Sigmoid colon (tissue), 7 donors: ENCODE measurements around the gene CYP27A1. TPM values are rescaled to one million over a fixed set of nuclear protein-coding genes. Genes with fewer than 3 reads are reported as not detected.

ENCODE experiments used
- DNase-seq: peaks from one replicate; pipeline ENCODE4 v3.0.0-alpha.2; 2019
- H3K27ac ChIP-seq, 4 donors: fragments of 200-600 bp; sonication (generic); one replicate each; pipeline ENCODE4 v1.5.1; 2016 to 2019; ENCODE audit warnings: mild to moderate bottlenecking in 1 of 4
- H3K27me3 ChIP-seq, 3 donors: fragments of 200-600 bp; sonication (generic); one replicate each; pipeline ENCODE4 v1.5.1; 2019; ENCODE audit warnings: mild to moderate bottlenecking in 1 of 3
- H3K36me3 ChIP-seq, 4 donors: fragments of 200-600 bp; sonication (generic); one replicate each; pipeline ENCODE4 v1.5.1; 2016 to 2019
- H3K4me1 ChIP-seq, 4 donors: fragments of 200-600 bp; sonication (generic); one replicate each; pipeline ENCODE4 v1.5.1; 2017 to 2019
- H3K4me3 ChIP-seq, 4 donors: fragments of 200-600 bp; sonication (generic); one replicate each; pipeline ENCODE4 v1.5.1; 2017 to 2019; ENCODE audit warnings: mild to moderate bottlenecking in 2 of 4, moderate library complexity in 1 of 4
- H3K9me3 ChIP-seq, 4 donors: fragments of 200-600 bp in 3 of 4; sonication (generic) in 3 of 4; one replicate each; pipeline versions ENCODE4 v1.5.1 to v1.6.1; 2013 to 2019
- CTCF ChIP-seq, 4 experiments: fragments of 450-650 bp in 3 of 4; fragments of 200-600 bp in 1 of 4; IDR thresholded peaks; one replicate each; pipeline ENCODE4 v1.5.1; 2016 to 2019; ENCODE audit warnings: antibody characterized with exemption in 4 of 4, mild to moderate bottlenecking in 3 of 4, moderate library complexity in 2 of 4
- EP300 ChIP-seq, 4 donors: sonication (generic); formaldehyde crosslinking; IDR thresholded peaks; one replicate each; pipeline ENCODE4 v1.6.1; 2017; ENCODE audit warnings: antibody characterized with exemption in 4 of 4
- POLR2A ChIP-seq, 2 donors: fragments of 450-650 bp; IDR thresholded peaks; one replicate each; pipeline ENCODE4 v1.6.1; 2016; ENCODE audit warnings: antibody characterized with exemption in 2 of 2, mild to moderate bottlenecking in 2 of 2, moderate library complexity in 2 of 2
- POLR2AphosphoS5 ChIP-seq, 4 donors: sonication (generic); formaldehyde crosslinking; IDR thresholded peaks; one replicate each; pipeline ENCODE4 v1.6.1; 2017; ENCODE audit warnings: antibody characterized with exemption in 4 of 4
- WGBS, 2 donors: extraction: QIAGEN DNeasy Blood & Tissue Kit; methylation state at CpG; one replicate each; pipeline ENCODE4 v1.1.7; 2013; 5-methylcytosine and 5-hydroxymethylcytosine counted together
- intact Hi-C: fragments of 100-400 bp; cut with DNase I; formaldehyde crosslinking; loops from one replicate; pipeline ENCODE4 v1.15.1; 2023
- polyA plus RNA-seq, 3 donors: library from polyadenylated mRNA; stranded (reverse); fragments of 200-250 nt; gene quantifications; one replicate each; pipeline ENCODE4 v1.2.3, GENCODE V29; 2013
- total RNA-seq, 4 donors: library from RNA; depleted of rRNA; stranded (reverse); fragments of >200 nt; gene quantifications; one replicate each; pipeline ENCODE4 v1.1.0, GENCODE V29; 2016
- donor health status: healthy with polysubstance abuse.
- donor health status: Bipolar disorder and iron deficiency.
- donor health status: healthy.

Gene CYP27A1
- total and polyA plus RNA-seq, 7 donors: 13.5 to 30.1 (median 21.9) TPM

- intact Hi-C loops: no loop called here
- no peaks in the 10 kb centered on the region for H3K9me3 ChIP-seq
Observed at GRCh38 chr2:218854860-218855259, 72.9 kb downstream of the CYP27A1 start.

GRCh38 chr2:218855305-218856166 lies 73.6 kb downstream of the CYP27A1 start:
- no peak overlapping the region for H3K27ac ChIP-seq
- no peak overlapping the region for H3K4me3 ChIP-seq
- H3K27me3 ChIP-seq: peaks cover 32 to 98% (median 78%) of the 10 kb centered on the region in 3 donors
- peaks cover 0 to 26% (median 21%) of the 10 kb centered on the region in 4 donors for H3K4me1 ChIP-seq
- intact Hi-C loops: no loop called here
- DNase-seq: peak; percentile 39
- no peaks in the 10 kb centered on the region for H3K9me3 ChIP-seq
- no peaks in the 10 kb centered on the region for H3K36me3 ChIP-seq
- 37 to 49% methylated on average over 14 of the region's 14 CpGs for WGBS, 2 donors
- no peak for TF ChIP-seq EP300 (IDR thresholded peaks at IDR 0.05)
- no peak for TF ChIP-seq POLR2AphosphoS5 (IDR thresholded peaks at IDR 0.05)
- TF ChIP-seq CTCF (IDR thresholded peaks at IDR 0.05): no peak
- no peak for TF ChIP-seq POLR2A (IDR thresholded peaks at IDR 0.05)

More at GRCh38 chr2:218854860-218855259, 72.9 kb downstream of the CYP27A1 start:
- 35 to 55% methylated on average over 5 of the region's 5 CpGs for WGBS, 2 donors
- Histone ChIP-seq H3K4me1 (peaks cover 0 to 19% (median 14%) of the 10 kb centered on the region in 4 donors), H3K4me3 (no peak overlapping the region), H3K36me3 (no peaks in the 10 kb centered on the region), H3K27ac (no peak overlapping the region), H3K27me3 (peaks cover 26 to 98% (median 75%) of the 10 kb centered on the region in 3 donors)
- no peak for DNase-seq
- no peak for TF ChIP-seq CTCF (IDR thresholded peaks at IDR 0.05)
- TF ChIP-seq POLR2AphosphoS5 (IDR thresholded peaks at IDR 0.05): no peak
- no peak for TF ChIP-seq POLR2A (IDR thresholded peaks at IDR 0.05)
- no peak for TF ChIP-seq EP300 (IDR thresholded peaks at IDR 0.05)

DNA sequence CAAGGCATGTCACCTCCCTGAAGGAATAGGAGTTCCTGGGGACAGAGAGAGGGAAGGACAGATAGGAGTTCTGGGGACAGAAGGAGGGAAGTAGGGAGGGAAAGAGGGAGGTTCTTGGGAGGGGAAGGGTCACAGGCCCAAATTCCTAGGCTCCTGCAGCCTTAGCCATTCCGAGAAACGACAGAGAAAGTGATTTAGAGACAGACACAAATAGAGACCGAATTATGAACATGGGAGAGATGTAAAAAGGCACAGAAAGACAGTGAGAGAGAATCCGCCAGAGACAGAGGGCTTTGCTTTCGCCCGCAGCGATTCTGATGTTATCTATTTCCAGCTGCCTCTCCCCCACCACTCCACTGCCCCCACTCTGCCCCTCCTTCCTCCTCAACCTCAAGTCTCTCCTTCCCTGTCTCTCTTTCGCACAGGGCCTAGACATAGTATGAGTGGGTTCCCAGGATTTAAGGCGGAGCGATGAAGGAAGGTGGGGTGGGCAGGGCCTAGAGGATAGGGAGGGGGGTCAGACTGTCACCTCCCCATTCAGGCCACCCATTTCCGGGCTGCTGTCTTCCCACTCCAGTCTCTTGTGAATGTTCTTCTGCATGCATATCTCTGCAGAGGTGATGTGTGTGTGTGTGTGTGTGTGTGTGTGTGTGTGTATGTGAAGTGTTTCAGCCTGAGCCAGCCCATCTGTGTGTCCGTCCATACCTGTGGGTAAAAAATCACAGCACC lies 74.4 kb downstream of the CYP27A1 start:
- intact Hi-C loops: no loop called here
- TF ChIP-seq POLR2A (IDR thresholded peaks at IDR 0.05): no peak
- no peak for TF ChIP-seq POLR2AphosphoS5 (IDR thresholded peaks at IDR 0.05)
- TF ChIP-seq CTCF (IDR thresholded peaks at IDR 0.05): no peak
- TF ChIP-seq EP300 (IDR thresholded peaks at IDR 0.05): no peak
- Histone ChIP-seq H3K27ac (no peak overlapping the region), H3K9me3 (no peaks in the 10 kb centered on the region), H3K4me3 (no peak overlapping the region), H3K36me3 (no peaks in the 10 kb centered on the region), H3K4me1 (peaks cover 0 to 33% (median 28%) of the 10 kb centered on the region in 4 donors), H3K27me3 (peaks cover 36 to 100% (median 78%) of the 10 kb centered on the region in 3 donors)
- peak; percentile 43 for DNase-seq
- WGBS, 2 donors: 23 to 46% methylated on average over 12 of the region's 12 CpGs

- WGBS, 2 donors: 57 to 69% methylated on average over 1 of the region's 1 CpG
- H3K27ac ChIP-seq: no peak overlapping the region
- peaks cover 0 to 33% (median 28%) of the 10 kb centered on the region in 4 donors for H3K4me1 ChIP-seq
- no peak overlapping the region for H3K4me3 ChIP-seq
- DNase-seq: peak; percentile 36
- peaks cover 36 to 100% (median 78%) of the 10 kb centered on the region in 3 donors for H3K27me3 ChIP-seq
- H3K36me3 ChIP-seq: no peaks in the 10 kb centered on the region
- intact Hi-C loops: no loop called here
- no peak for TF ChIP-seq POLR2AphosphoS5 (IDR thresholded peaks at IDR 0.05)
- no peak for TF ChIP-seq POLR2A (IDR thresholded peaks at IDR 0.05)
- no peak for TF ChIP-seq CTCF (IDR thresholded peaks at IDR 0.05)
- no peak for TF ChIP-seq EP300 (IDR thresholded peaks at IDR 0.05)
- no peaks in the 10 kb centered on the region for H3K9me3 ChIP-seq
Observed at GRCh38 chr2:218856896-218857243, 74.9 kb downstream of the CYP27A1 start.
